HUDEP-2 (cell line): ENCODE data around the gene ZNF780B.

Source experiments
- DNase-seq, 76 experiments: peaks; one replicate each; lab custom pipeline; 2025; ENCODE audit not compliant: unreplicated experiment in 76 of 76; lab: John Stamatoyannopoulos, UW

ZNF780B gene

GRCh38 chr19:40055832-40056504, at the start of gene ZNF780B:
Gene ZNF780B (minus strand): TSS chr19:40056231. CDS start chr19:40050332, 5,899 bp downstream.
- DNase-seq, result peak in 64 of 76 experiments; percentile 4 to 64 (median 42)

GRCh38 chr19:40104754-40105153, 48.7 kb upstream of the ZNF780B start:
- DNase-seq, result no peak

- DNase-seq, result no peak
These were observed 47.6 kb upstream of the ZNF780B start for GRCh38 chr19:40103600-40103999.

GRCh38 chr19:40101813-40102212, 45.8 kb upstream of the ZNF780B start:
- DNase-seq, result no peak

GRCh38 chr19:40093416-40093815, 37.4 kb upstream of the ZNF780B start:
- no peak for DNase-seq

GRCh38 chr19:40091205-40092129, 35.4 kb upstream of the ZNF780B start:
- peak in 1 of 76 experiments; percentile 49 for DNase-seq

GRCh38 chr19:40090241-40091204, 34.5 kb upstream of the ZNF780B start, which contains the start of gene ZNF780A:
Gene ZNF780A (minus strand): TSS chr19:40090943. CDS start chr19:40084753, 6,190 bp downstream.
- peak in 74 of 76 experiments; percentile 23 to 94 (median 69) for DNase-seq

- peak in 18 of 76 experiments; percentile 0 to 32 (median 10) for DNase-seq
These were observed 33.4 kb upstream of the ZNF780B start for GRCh38 chr19:40089462-40089861.

GRCh38 chr19:40088299-40089047, 32.4 kb upstream of the ZNF780B start:
- DNase-seq, result no peak

GRCh38 chr19:40084948-40085347, 28.9 kb upstream of the ZNF780B start:
- no peak for DNase-seq

- DNase-seq, result no peak
These were observed 25.4 kb upstream of the ZNF780B start for GRCh38 chr19:40081411-40081810.

GRCh38 chr19:40080289-40080688, 24.3 kb upstream of the ZNF780B start:
- DNase-seq, result no peak

- no peak for DNase-seq
These were observed 22.3 kb upstream of the ZNF780B start for GRCh38 chr19:40078377-40078776.

- DNase-seq, result no peak
These were observed 14.0 kb upstream of the ZNF780B start for GRCh38 chr19:40070058-40070457.

- DNase-seq, result no peak
These were observed 3.6 kb upstream of the ZNF780B start for GRCh38 chr19:40059624-40060023.

GRCh38 chr19:40057166-40057565, 1.1 kb upstream of the ZNF780B start:
- DNase-seq, result no peak

- no peak for DNase-seq
These were observed 474 bp upstream of the ZNF780B start for GRCh38 chr19:40056505-40056904.

GRCh38 chr19:40055049-40055448, 982 bp downstream of the ZNF780B start:
- no peak for DNase-seq

- no peak for DNase-seq
These were observed 1.4 kb downstream of the ZNF780B start for GRCh38 chr19:40054632-40055031.

- no peak for DNase-seq
These were observed 2.5 kb downstream of the ZNF780B start for GRCh38 chr19:40053491-40053890.
